Stomach (tissue), 4 donors: Measurements from ENCODE around the gene STX10.

ENCODE experiments used
- EP300 ChIP-seq: sonication (generic); formaldehyde crosslinking; IDR thresholded peaks from one replicate; pipeline ENCODE4 v1.6.1; 2017; ENCODE audit warnings: antibody characterized with exemption
- POLR2A ChIP-seq, 4 donors: fragments of 450-650 bp; IDR thresholded peaks; one replicate each; pipeline ENCODE4 v1.6.1; 2016; ENCODE audit warnings: antibody characterized with exemption in 4 of 4, control low read depth in 2 of 4, mild to moderate bottlenecking in 1 of 4, moderate library complexity in 1 of 4
- POLR2AphosphoS5 ChIP-seq, 3 donors: sonication (generic); formaldehyde crosslinking; IDR thresholded peaks; one replicate each; pipeline ENCODE4 v1.6.1; 2016; ENCODE audit warnings: antibody characterized with exemption in 3 of 3
- TF ChIP-seq, protein P1 (sequence below), 7 experiments: fragments of 450-650 bp in 4 of 7; fragments of 200-600 bp in 3 of 7; sonication (generic) in 3 of 7; IDR thresholded peaks; one replicate each; pipeline ENCODE4 v1.5.1; 2016 to 2019; ENCODE audit warnings: antibody characterized with exemption in 7 of 7, control low read depth in 2 of 7, mild to moderate bottlenecking in 1 of 7

DNA sequence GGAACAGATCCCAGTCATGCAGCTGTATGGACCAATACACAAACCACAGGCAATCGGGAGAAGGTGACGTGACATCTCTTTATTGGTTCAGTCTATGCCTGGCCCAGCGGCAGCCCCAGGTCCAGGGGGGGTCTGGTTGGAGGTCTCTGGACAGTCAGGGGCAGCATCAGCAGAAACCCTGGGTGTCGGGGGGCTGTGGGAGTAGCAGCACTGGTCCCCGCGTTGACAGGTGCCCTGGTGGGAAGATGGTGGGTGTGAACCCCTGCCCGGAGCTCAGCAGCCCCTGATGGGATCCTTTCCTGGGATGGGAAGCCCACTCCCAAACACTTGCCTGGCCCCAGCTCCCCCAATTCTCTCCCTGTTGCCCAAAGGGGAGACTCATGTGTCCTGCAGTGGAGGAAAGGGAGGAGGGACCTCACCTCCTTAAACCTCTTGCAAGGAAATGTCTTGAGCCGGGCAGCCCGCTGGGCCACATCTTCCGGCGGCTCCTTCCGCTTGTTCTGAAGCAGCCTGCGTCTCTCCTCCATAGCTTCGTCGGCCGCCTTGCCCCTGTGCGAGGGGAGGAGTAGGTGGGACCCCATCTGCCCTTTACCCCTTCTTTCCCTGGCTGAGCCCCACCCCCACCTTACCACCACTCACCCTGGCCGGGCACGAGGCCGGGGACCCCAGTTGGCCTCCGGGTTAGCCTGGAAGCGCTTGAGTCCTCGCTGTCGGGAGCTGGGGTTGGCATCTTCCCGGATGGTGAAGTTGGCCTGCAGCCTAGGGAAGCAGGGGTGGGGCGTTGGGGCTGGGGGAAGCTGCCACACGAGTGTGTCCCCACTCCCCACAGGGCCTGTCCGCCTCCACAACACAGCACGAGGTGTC, 45.1 kb downstream of the STX10 start:
- TF ChIP-seq, protein P1, sequence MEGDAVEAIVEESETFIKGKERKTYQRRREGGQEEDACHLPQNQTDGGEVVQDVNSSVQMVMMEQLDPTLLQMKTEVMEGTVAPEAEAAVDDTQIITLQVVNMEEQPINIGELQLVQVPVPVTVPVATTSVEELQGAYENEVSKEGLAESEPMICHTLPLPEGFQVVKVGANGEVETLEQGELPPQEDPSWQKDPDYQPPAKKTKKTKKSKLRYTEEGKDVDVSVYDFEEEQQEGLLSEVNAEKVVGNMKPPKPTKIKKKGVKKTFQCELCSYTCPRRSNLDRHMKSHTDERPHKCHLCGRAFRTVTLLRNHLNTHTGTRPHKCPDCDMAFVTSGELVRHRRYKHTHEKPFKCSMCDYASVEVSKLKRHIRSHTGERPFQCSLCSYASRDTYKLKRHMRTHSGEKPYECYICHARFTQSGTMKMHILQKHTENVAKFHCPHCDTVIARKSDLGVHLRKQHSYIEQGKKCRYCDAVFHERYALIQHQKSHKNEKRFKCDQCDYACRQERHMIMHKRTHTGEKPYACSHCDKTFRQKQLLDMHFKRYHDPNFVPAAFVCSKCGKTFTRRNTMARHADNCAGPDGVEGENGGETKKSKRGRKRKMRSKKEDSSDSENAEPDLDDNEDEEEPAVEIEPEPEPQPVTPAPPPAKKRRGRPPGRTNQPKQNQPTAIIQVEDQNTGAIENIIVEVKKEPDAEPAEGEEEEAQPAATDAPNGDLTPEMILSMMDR (IDR thresholded peaks at IDR 0.05), result peak in 1 of 7 experiments; percentile 21
- TF ChIP-seq POLR2A (IDR thresholded peaks at IDR 0.05) (no peak), EP300 (no peak), POLR2AphosphoS5 (IDR thresholded peaks at IDR 0.05) (no peak)
